Neural progenitor cell (in vitro differentiated cells): ENCODE data around the gene MAIP1.

Source experiments
- EZH2 ChIP-seq: fragments of 200-600 bp; sonication (generic); IDR thresholded peaks from 2 replicates; pipeline ENCODE4 v1.6.1; 2017; ENCODE audit warnings: antibody characterized with exemption, mild to moderate bottlenecking, moderate library complexity
- TF ChIP-seq, protein P1 (sequence below): fragments of 200-600 bp; sonication (generic); IDR thresholded peaks from 2 replicates; pipeline ENCODE4 v1.5.1; 2017; ENCODE audit warnings: antibody characterized with exemption, mild to moderate bottlenecking

DNA sequence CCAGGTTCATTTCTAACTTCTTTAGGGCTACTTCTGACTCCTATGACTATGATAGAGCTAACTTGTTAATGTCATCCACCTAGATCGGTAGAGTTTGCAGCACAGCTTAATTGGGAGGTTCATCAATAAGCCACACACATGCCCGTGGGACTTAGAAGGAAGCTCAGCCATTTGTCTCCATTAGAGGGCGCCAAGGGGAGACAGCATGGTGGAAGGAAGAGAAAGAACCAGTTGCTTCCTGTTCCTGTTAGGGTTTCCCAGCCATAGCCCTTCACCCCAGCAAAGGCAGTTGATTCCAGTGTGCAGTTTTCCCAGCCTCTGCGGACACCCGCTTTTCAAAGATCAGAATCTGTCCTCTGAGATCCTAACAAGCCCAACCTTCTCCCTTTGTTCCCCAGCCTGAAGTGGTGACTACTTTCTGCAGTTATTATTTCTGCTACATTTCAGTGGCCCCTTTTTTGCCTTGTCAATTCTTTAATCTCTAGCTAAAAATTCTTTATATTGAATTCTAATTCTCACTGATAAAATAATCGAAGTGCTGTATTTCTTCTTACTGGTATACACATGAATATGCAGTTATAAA, 30.3 kb downstream of the MAIP1 start:
- TF ChIP-seq, protein P1, sequence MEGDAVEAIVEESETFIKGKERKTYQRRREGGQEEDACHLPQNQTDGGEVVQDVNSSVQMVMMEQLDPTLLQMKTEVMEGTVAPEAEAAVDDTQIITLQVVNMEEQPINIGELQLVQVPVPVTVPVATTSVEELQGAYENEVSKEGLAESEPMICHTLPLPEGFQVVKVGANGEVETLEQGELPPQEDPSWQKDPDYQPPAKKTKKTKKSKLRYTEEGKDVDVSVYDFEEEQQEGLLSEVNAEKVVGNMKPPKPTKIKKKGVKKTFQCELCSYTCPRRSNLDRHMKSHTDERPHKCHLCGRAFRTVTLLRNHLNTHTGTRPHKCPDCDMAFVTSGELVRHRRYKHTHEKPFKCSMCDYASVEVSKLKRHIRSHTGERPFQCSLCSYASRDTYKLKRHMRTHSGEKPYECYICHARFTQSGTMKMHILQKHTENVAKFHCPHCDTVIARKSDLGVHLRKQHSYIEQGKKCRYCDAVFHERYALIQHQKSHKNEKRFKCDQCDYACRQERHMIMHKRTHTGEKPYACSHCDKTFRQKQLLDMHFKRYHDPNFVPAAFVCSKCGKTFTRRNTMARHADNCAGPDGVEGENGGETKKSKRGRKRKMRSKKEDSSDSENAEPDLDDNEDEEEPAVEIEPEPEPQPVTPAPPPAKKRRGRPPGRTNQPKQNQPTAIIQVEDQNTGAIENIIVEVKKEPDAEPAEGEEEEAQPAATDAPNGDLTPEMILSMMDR: peak; percentile 72
- TF ChIP-seq EZH2: no peak
